Measurements from ENCODE around the gene NANOS2. TPM values are rescaled to one million over a fixed set of nuclear protein-coding genes. Genes with fewer than 3 reads are reported as not detected.

The NANOS2 gene
- total and polyA plus RNA-seq, 2 of the 13 experiments (the other 11 are each of a cell fraction or from before 2014, with no cell fraction given): not detected

DNA sequence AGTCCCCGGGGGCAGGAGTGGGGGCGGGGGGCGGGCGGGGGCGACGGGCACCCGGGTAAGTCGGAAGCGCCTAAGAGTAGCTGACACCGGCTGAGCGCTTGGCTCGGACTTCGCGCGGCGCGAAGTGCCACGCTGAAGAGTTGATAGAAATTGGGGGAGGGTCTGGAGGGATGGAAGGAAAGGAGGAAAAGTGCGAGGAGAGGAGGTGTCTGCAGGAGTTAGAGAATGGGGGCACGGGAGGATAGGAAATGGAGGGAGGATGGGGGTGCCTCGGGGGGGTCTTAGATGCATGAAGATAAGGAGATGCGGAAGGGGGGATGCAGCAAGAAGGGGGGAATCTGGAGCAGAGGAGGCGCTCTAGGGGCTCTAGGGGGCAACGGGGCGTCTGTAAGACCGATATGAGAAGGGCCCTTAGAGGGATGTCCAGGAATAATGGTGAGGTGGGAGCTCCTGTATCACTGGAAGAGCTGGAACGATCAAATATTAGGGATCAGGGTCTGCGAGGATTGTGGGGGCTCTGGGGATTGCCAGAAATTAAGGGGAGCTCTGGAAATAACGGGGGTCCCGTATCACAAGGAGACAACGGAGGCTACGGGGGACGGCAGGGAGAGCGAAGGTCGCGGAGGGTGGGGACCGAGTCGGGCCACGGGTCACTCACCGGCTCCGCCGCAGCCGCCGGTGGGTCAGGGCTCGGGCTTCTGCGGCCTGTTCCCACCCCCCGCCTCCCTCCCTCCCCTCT lies 12.5 kb downstream of the NANOS2 start, which contains the start of gene MYPOP (continued):
- TF ChIP-seq, protein P1, sequence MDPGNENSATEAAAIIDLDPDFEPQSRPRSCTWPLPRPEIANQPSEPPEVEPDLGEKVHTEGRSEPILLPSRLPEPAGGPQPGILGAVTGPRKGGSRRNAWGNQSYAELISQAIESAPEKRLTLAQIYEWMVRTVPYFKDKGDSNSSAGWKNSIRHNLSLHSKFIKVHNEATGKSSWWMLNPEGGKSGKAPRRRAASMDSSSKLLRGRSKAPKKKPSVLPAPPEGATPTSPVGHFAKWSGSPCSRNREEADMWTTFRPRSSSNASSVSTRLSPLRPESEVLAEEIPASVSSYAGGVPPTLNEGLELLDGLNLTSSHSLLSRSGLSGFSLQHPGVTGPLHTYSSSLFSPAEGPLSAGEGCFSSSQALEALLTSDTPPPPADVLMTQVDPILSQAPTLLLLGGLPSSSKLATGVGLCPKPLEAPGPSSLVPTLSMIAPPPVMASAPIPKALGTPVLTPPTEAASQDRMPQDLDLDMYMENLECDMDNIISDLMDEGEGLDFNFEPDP (CRISPR knock-in tag; conservative IDR thresholded peaks at IDR 0.05): no peak
- TF ChIP-seq ATF7-NPFF (CRISPR knock-in tag; IDR thresholded peaks at IDR 0.05; ENCODE audit: low read depth) (0 out of 2 replicates have a peak, but pooled peaks have one; percentile 21), HOXA3 (CRISPR knock-in tag; IDR thresholded peaks at IDR 0.05) (no peak), CERS6 (CRISPR knock-in tag; IDR thresholded peaks at IDR 0.05) (no peak), HNF1A (IDR thresholded peaks at IDR 0.05; ENCODE audit: low read depth) (no peak), HNF1A (CRISPR knock-in tag; IDR thresholded peaks at IDR 0.05; ENCODE audit: borderline replicate concordance) (no peak), ZNF251 (CRISPR knock-in tag; IDR thresholded peaks at IDR 0.05) (no peak), ZNF7 (CRISPR knock-in tag; IDR thresholded peaks at IDR 0.05) (no peak), ZNF232 (CRISPR knock-in tag; IDR thresholded peaks at IDR 0.05; ENCODE audit: borderline replicate concordance) (no peak), EP300 (IDR thresholded peaks at IDR 0.05; ENCODE audit: low read depth in 2 of 2, low read length in 2 of 2) (no peak), EP300 (CRISPR knock-in tag; IDR thresholded peaks at IDR 0.05; ENCODE audit: borderline replicate concordance) (no peak), TGIF2 (CRISPR knock-in tag; IDR thresholded peaks at IDR 0.05) (no peak), ZNF326 (CRISPR knock-in tag; IDR thresholded peaks at IDR 0.05; ENCODE audit: borderline replicate concordance) (no peak), RARG (CRISPR knock-in tag; IDR thresholded peaks at IDR 0.05; ENCODE audit: low read depth) (no peak), NR2F1 (CRISPR knock-in tag; IDR thresholded peaks at IDR 0.05) (no peak), SIX1 (CRISPR knock-in tag; IDR thresholded peaks at IDR 0.05; ENCODE audit: borderline replicate concordance) (no peak)
- TF ChIP-seq, protein P2, sequence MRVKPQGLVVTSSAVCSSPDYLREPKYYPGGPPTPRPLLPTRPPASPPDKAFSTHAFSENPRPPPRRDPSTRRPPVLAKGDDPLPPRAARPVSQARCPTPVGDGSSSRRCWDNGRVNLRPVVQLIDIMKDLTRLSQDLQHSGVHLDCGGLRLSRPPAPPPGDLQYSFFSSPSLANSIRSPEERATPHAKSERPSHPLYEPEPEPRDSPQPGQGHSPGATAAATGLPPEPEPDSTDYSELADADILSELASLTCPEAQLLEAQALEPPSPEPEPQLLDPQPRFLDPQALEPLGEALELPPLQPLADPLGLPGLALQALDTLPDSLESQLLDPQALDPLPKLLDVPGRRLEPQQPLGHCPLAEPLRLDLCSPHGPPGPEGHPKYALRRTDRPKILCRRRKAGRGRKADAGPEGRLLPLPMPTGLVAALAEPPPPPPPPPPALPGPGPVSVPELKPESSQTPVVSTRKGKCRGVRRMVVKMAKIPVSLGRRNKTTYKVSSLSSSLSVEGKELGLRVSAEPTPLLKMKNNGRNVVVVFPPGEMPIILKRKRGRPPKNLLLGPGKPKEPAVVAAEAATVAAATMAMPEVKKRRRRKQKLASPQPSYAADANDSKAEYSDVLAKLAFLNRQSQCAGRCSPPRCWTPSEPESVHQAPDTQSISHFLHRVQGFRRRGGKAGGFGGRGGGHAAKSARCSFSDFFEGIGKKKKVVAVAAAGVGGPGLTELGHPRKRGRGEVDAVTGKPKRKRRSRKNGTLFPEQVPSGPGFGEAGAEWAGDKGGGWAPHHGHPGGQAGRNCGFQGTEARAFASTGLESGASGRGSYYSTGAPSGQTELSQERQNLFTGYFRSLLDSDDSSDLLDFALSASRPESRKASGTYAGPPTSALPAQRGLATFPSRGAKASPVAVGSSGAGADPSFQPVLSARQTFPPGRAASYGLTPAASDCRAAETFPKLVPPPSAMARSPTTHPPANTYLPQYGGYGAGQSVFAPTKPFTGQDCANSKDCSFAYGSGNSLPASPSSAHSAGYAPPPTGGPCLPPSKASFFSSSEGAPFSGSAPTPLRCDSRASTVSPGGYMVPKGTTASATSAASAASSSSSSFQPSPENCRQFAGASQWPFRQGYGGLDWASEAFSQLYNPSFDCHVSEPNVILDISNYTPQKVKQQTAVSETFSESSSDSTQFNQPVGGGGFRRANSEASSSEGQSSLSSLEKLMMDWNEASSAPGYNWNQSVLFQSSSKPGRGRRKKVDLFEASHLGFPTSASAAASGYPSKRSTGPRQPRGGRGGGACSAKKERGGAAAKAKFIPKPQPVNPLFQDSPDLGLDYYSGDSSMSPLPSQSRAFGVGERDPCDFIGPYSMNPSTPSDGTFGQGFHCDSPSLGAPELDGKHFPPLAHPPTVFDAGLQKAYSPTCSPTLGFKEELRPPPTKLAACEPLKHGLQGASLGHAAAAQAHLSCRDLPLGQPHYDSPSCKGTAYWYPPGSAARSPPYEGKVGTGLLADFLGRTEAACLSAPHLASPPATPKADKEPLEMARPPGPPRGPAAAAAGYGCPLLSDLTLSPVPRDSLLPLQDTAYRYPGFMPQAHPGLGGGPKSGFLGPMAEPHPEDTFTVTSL (CRISPR knock-in tag; IDR thresholded peaks at IDR 0.05; ENCODE audit: borderline replicate concordance): no peak

All from HepG2 (cell line).